HG02642 (cell line): ENCODE measurements around the gene CLMN.

Source experiments
- ATAC-seq: cut with Tn5 transposase; IDR thresholded peaks from one replicate; pipeline ENCODE4 v1.9.1; 2021; ENCODE audit warnings: mild to moderate bottlenecking; ENCODE audit not compliant: unreplicated experiment, poor library complexity

The CLMN gene

GRCh38 chr14:95229749-95230148 is 90.0 kb downstream of the CLMN start:
- ATAC-seq: no peak

GRCh38 chr14:95228240-95228639 is 91.5 kb downstream of the CLMN start:
- no peak for ATAC-seq

GRCh38 chr14:95227279-95227860 is 92.3 kb downstream of the CLMN start:
- ATAC-seq: no peak

GRCh38 chr14:95226801-95227200 is 92.9 kb downstream of the CLMN start:
- ATAC-seq: no peak

GRCh38 chr14:95225251-95225887 is 94.3 kb downstream of the CLMN start:
- no peak for ATAC-seq

GRCh38 chr14:95222870-95223398 is 96.8 kb downstream of the CLMN start:
- no peak for ATAC-seq

GRCh38 chr14:95222151-95222631 is 97.5 kb downstream of the CLMN start:
- ATAC-seq: no peak

- no peak for ATAC-seq
Measured at GRCh38 chr14:95221531-95221930, 98.2 kb downstream of the CLMN start.

- ATAC-seq: no peak
Measured at GRCh38 chr14:95220663-95221231, 99.0 kb downstream of the CLMN start.

- ATAC-seq: no peak
Measured at GRCh38 chr14:95218472-95219193, 101.1 kb downstream of the CLMN start.

- ATAC-seq: no peak
Measured at GRCh38 chr14:95218006-95218405, 101.7 kb downstream of the CLMN start.

GRCh38 chr14:95217391-95217900 is 102.3 kb downstream of the CLMN start:
- ATAC-seq: no peak

GRCh38 chr14:95216008-95216407 is 103.7 kb downstream of the CLMN start:
- ATAC-seq: no peak

GRCh38 chr14:95215094-95215725 is 104.5 kb downstream of the CLMN start:
- no peak for ATAC-seq

GRCh38 chr14:95213774-95214173 is 105.9 kb downstream of the CLMN start:
- ATAC-seq: no peak

- peak; percentile 61 for ATAC-seq
Measured at GRCh38 chr14:95211721-95212504, 107.8 kb downstream of the CLMN start.

GRCh38 chr14:95210699-95211098 is 109.0 kb downstream of the CLMN start:
- ATAC-seq: no peak

GRCh38 chr14:95208598-95208997 is 111.1 kb downstream of the CLMN start:
- no peak for ATAC-seq

GRCh38 chr14:95207475-95208233 is 112.1 kb downstream of the CLMN start:
- no peak for ATAC-seq
